PC-9 (cell line): ENCODE results near the gene LIME1.

Experiments used
- EZH2 ChIP-seq: fragments of 200-600 bp; sonication (generic); IDR thresholded peaks from 2 replicates; pipeline ENCODE4 v1.8.0; 2017; ENCODE audit warnings: antibody characterized with exemption, low read depth
- TF ChIP-seq, protein P1 (sequence below): fragments of 200-600 bp; sonication (generic); conservative IDR thresholded peaks from 2 replicates; pipeline ENCODE4 v1.6.1; 2017; ENCODE audit warnings: mixed run types, antibody characterized with exemption, mild to moderate bottlenecking, moderate library complexity

GRCh38 chr20:63689046-63690002 lies 47.1 kb upstream of the LIME1 start:
- TF ChIP-seq, protein P1, sequence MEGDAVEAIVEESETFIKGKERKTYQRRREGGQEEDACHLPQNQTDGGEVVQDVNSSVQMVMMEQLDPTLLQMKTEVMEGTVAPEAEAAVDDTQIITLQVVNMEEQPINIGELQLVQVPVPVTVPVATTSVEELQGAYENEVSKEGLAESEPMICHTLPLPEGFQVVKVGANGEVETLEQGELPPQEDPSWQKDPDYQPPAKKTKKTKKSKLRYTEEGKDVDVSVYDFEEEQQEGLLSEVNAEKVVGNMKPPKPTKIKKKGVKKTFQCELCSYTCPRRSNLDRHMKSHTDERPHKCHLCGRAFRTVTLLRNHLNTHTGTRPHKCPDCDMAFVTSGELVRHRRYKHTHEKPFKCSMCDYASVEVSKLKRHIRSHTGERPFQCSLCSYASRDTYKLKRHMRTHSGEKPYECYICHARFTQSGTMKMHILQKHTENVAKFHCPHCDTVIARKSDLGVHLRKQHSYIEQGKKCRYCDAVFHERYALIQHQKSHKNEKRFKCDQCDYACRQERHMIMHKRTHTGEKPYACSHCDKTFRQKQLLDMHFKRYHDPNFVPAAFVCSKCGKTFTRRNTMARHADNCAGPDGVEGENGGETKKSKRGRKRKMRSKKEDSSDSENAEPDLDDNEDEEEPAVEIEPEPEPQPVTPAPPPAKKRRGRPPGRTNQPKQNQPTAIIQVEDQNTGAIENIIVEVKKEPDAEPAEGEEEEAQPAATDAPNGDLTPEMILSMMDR, result no peak
- no peak for TF ChIP-seq EZH2
